Ishikawa (cell line): ENCODE measurements around the gene SURF6.

Source experiments
- CEBPB ChIP-seq: IDR thresholded peaks from 2 replicates; pipeline ENCODE4 v1.6.1; 2012
- CREB1 ChIP-seq: IDR thresholded peaks from 2 replicates; pipeline ENCODE4 v1.6.1; 2012; ENCODE audit warnings: low read depth
- EGR1 ChIP-seq: IDR thresholded peaks from 2 replicates; pipeline ENCODE4 v1.6.1; 2012
- EP300 ChIP-seq: IDR thresholded peaks from 2 replicates; pipeline ENCODE4 v1.6.1; 2012; ENCODE audit warnings: borderline replicate concordance
- FOXM1 ChIP-seq: IDR thresholded peaks from 2 replicates; pipeline ENCODE4 v1.6.1; 2012; ENCODE audit warnings: low read depth, borderline replicate concordance
- NFIC ChIP-seq: IDR thresholded peaks from 2 replicates; pipeline ENCODE4 v1.6.1; 2012
- RAD21 ChIP-seq: IDR thresholded peaks from 2 replicates; pipeline ENCODE4 v1.6.1; 2012; ENCODE audit warnings: low read depth
- REST ChIP-seq: IDR thresholded peaks from 2 replicates; pipeline ENCODE4 v1.6.1; 2012; ENCODE audit warnings: low read depth, mild to moderate bottlenecking
- TAF1 ChIP-seq: IDR thresholded peaks from 2 replicates; pipeline ENCODE4 v1.6.1; 2012; ENCODE audit warnings: low read depth, mild to moderate bottlenecking
- TCF12 ChIP-seq: IDR thresholded peaks from 2 replicates; pipeline ENCODE4 v1.6.1; 2012; ENCODE audit warnings: low read depth
- TEAD4 ChIP-seq: IDR thresholded peaks from 2 replicates; pipeline ENCODE4 v1.6.1; 2012
- YY1 ChIP-seq: IDR thresholded peaks from 2 replicates; pipeline ENCODE4 v1.6.1; 2012; ENCODE audit warnings: low read depth
- ZBTB7A ChIP-seq: IDR thresholded peaks from 2 replicates; pipeline ENCODE4 v1.6.1; 2012; ENCODE audit warnings: low read depth
- TF ChIP-seq, protein P1 (sequence below): IDR thresholded peaks from 2 replicates; pipeline ENCODE4 v1.6.1; 2012
- TF ChIP-seq, protein P2 (sequence below): IDR thresholded peaks from 2 replicates; pipeline ENCODE4 v1.6.1; 2012

SURF6 gene

GRCh38 chr9:133309608-133310007, 26.4 kb downstream of the SURF6 start:
- TF ChIP-seq CREB1 (no peak), CEBPB (no peak), NFIC (no peak), ZBTB7A (no peak), RAD21 (no peak), YY1 (no peak), TCF12 (no peak), REST (no peak)
- TF ChIP-seq, protein P1, sequence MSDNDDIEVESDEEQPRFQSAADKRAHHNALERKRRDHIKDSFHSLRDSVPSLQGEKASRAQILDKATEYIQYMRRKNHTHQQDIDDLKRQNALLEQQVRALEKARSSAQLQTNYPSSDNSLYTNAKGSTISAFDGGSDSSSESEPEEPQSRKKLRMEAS, result no peak
- TF ChIP-seq, protein P2, sequence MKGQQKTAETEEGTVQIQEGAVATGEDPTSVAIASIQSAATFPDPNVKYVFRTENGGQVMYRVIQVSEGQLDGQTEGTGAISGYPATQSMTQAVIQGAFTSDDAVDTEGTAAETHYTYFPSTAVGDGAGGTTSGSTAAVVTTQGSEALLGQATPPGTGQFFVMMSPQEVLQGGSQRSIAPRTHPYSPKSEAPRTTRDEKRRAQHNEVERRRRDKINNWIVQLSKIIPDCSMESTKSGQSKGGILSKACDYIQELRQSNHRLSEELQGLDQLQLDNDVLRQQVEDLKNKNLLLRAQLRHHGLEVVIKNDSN, result no peak

- TF ChIP-seq TCF12, result no peak
- TF ChIP-seq FOXM1, result no peak
- TF ChIP-seq REST, result no peak
- no peak for TF ChIP-seq RAD21
- TF ChIP-seq EGR1, result no peak
- TF ChIP-seq, protein P1, result no peak
- TF ChIP-seq CREB1, result no peak
- TF ChIP-seq TEAD4, result no peak
- TF ChIP-seq CEBPB, result no peak
- TF ChIP-seq TAF1, result no peak
- TF ChIP-seq NFIC, result no peak
- TF ChIP-seq ZBTB7A, result no peak
- TF ChIP-seq, protein P2, result no peak
- no peak for TF ChIP-seq YY1
- TF ChIP-seq EP300, result no peak
Measured at GRCh38 chr9:133307301-133307700, 28.7 kb downstream of the SURF6 start.

DNA sequence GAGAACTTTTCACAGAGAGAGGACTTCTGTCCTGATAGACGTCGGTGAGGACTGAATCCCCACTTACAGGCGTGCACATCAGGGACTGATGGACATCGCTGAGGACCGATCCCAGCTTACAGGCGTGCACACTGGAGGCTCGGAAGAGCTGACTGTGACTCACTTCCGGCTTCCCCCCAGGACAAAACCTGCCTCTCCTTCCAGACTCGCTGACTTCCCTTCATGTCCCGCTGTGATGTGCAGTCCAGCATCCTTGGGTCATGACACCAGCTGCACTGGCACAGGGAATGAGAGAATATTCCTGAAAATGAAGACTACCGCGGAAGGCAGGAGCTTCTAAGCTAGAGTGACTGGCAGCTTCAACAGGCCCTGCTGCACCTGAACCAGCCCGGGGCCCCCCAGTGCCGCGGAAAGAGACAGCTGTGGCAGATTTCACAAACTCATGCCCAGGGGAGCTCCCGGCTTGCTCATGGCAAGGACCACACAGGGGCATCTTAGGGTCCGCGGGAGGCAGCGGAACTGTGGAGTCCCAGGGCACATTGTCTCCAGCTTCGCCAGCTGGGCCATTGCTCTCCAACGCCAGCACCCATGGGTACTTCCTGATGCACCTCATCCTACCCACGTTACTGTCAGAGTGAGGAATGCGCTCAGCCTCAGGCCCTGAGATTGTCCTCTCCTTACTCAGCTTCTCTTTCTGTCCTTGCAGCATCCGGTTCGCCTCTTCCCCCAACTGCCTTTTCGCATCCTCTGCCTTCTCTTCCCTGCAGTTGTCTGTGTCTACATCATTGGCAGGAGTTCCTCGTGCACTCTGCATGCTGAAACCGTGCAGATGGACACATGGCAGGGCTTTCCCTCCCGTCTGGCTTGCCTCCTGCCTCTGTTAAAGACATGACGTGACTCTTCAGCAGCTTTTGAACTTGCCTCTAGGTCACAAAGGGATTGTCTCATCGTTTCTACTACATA, 29.5 kb downstream of the SURF6 start:
- TF ChIP-seq EGR1 (no peak), NFIC (no peak), FOXM1 (no peak), REST (no peak), TEAD4 (no peak), TCF12 (no peak), EP300 (no peak), TAF1 (no peak)
- TF ChIP-seq, protein P1, result no peak
- TF ChIP-seq, protein P2, result no peak

DNA sequence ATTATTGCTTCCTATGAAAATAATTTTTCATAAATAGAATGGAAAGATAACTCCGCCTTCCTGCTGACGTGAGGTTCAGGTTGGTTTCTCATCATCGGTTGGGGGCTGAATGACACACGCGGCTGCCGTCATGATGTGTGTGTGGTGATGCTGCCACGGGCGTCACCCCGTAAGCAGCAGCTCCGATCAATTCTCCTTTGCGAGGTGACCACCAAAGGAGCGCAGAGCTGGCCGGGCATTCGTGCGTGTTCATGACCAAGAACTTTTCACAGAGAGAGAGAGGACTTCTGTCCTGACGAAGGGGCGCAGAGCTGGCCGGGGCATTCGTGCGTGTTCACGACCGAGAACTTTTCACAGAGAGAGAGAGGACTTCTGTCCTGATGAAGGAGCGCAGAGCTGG, 30.3 kb downstream of the SURF6 start:
- TF ChIP-seq ZBTB7A (no peak), TCF12 (no peak), TAF1 (no peak), CREB1 (no peak), NFIC (no peak)
- TF ChIP-seq, protein P2, result no peak
